GM18498 (cell line): ENCODE results near the gene CDC42EP5.
A peak's percentile ranks its signal among the peaks of the same experiment; 100 is the strongest.

Source experiments
- ATAC-seq: cut with Tn5 transposase; IDR thresholded peaks from one replicate; pipeline ENCODE4 v1.9.1; 2021; ENCODE audit warnings: mild to moderate bottlenecking, moderate library complexity; ENCODE audit not compliant: unreplicated experiment

The CDC42EP5 gene

DNA sequence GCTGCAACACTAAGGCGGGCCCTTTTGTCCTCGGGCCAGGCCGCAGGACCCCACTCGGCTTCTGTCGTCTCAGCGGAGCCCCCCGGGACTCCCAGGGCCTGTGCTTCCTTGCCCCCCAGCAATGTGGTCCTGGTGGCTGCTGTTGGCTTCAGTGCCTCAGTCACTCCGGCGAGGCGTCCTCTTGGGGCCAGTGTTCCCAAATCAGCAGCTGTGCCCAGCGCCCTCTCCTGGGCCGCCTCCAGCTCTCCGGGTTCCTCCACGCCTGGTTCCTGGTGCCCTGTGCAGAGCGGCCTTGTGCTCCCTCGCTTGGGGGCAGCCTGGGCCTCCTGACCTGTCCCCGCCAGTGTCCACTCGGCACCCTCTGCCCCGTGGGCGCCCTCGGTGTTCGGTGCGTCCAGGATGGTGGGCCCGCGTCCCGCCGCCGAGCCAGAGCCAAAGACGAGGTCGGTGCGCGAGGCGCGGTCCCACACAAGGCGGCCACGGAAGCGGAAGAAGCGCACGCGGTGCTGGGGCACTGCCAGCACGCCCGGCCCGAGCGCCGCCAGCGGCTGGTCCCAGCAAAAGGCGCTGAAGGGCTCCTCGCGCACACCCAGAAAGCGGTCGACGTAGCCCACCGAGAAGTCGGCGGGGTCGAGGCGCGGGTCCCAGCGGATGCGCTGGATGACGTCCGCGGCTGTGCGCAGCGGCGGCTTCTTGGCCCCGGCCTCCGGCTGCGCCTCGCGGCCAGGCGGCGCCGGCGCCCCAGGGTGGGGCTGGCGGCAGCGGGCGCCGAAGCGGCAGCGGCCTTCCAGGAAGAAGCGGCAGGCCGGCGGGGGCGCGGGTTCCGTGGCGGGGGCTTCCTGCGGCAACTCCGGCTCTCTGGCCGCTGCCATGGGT is 10.2 kb downstream of the CDC42EP5 start:
- ATAC-seq: peak; percentile 24

DNA sequence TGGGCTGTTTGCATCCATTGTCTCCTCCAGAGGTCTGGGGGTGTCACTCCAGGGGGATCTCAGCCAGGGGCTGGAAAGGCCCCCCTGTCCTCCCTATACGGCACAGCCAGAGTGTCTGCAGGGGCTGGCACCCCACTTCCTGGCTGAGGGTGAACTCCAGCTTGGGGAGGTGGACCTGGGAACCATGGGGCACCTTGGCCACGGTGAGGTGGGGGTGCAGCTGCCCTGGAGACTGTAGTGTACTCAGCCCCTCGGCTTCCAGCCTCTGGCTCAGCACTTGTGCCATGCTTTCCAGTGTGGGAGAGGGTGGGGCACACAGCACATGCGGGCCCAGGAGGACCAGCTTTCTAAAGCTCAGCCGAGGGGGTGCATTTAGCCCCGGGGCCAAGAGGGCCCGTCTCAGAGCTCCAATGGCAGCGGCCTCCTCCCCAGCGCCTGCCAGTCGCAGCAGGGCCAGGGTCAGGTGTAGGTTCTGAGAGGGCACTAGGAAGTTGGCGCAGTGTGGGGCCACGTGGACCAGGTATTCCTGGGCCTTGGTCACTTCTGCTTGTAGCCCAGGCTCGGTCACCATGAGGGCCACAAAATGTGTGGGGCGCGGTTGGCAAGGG is 10.9 kb downstream of the CDC42EP5 start:
- ATAC-seq: no peak

DNA sequence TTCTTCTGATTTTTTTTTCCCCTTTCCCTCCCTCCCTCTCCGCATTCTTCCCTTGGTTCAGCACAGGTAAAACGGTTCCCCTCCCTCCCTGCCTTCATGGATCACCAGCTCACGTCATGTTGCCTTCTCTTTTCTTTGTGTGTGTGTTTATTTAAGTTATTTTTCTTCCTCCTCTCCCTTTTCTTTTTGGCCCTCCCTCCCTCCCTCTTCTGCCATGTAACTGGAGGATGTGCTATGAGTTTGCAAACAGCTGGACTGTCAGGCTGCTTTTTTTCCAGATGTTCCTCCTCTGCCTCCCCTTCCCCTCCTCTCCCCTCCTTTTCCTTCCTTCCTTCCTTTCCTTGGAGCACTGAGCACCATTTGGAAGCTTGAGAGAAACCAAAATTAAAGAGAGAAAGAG is 11.5 kb downstream of the CDC42EP5 start:
- no peak for ATAC-seq

DNA sequence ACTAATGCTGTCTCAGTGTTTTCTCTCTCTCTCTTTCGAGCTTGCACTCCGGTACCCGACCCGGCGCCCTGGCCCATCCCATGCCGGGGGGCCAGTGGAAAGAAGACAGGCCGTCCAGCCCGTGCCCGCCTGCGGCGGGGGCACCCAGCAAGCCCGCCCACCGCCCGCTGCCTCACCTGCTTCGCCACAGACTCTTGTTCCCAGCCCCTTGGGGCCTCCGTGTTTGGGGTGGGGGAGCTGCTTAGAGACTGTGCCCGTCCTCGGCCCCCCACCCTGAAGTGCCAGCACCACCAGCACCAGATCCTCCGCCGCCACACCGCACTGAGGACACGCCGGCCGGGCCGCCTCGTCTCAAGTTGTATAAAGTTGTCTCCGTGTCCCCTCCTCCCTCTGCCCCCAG is 11.9 kb downstream of the CDC42EP5 start:
- no peak for ATAC-seq

DNA sequence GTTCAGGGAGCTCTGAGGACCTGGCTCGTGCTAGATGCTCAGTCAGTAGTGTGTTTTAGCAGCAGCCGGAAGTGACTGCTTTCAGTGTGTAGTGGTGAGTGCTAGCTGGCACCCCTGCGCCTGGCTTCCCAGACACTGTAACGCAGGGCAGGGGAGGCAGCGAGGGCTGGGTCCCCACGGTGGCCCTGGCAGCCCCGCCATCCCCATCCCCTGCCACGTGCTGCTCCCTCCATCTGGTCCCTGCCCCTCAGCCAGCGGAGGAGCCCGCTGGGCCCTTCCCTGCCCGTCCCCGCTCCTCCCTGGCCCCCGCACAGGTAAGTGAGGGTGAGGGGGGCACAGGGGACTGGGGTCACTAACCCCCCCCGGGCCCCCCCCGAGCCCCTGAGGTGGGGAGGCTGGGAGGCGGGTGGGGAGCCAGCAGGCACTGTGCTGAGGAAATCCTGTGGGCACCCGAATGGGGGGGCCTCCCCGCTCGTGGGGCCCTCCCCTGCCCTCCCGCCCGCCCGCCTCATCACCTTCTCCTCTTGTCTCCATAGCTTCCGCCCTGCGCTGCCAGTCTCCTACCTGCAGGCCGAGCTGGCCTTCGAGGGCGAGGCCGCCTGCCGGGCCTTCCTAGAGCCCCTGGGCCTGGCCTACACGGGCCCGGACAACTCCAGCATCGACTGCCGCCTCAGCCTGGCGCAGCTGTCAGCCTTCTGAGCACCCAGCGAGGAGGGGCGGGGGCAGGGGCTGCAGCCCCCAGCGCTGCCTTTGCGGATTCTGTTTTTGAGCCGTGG is 12.7 kb downstream of the CDC42EP5 start:
- ATAC-seq: no peak

DNA sequence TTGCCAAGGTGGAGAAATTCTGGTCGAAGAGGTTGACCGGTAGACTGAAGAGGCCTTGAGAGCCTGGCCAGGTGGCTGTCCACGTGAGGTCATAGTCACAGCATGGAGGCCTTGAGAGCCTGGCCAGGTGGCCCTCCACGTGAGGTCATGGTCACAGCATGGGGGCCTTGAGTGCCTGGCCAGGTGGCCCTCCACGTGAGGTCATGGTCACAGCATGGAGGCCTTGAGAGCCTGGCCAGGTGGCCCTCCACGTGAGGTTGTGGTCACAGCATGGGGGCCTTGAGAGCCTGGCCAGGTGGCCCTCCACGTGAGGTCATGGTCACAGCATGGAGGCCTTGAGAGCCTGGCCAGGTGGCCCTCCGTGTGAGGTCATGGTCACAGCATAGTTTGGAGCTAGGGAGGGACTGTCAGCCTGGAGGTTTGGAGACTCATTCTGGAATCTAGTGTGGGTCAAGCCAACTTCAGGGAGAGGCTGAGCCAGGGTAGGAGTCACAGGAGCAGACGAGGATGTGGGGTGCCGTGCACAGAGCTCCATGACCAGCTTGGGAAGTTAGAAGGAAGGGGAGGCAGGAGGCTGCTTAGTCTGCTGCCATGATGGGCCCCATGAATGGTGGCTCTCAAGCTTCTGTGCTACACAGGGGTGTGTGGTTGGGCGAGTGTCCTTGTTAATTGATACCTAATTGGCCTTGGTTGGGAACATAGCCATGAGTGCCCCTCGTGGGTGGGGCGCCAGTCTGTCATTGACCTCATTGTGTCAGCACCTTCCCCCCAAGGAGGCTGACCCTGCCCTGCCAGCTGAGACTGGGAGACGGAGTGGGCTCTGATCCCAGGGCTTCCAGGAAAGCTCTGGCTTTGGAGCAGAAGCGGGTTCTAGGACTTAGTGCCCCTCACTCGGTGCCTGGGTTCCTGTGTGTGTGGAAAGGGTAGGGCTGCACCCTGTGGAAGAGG is 13.5 kb downstream of the CDC42EP5 start:
- ATAC-seq: no peak

DNA sequence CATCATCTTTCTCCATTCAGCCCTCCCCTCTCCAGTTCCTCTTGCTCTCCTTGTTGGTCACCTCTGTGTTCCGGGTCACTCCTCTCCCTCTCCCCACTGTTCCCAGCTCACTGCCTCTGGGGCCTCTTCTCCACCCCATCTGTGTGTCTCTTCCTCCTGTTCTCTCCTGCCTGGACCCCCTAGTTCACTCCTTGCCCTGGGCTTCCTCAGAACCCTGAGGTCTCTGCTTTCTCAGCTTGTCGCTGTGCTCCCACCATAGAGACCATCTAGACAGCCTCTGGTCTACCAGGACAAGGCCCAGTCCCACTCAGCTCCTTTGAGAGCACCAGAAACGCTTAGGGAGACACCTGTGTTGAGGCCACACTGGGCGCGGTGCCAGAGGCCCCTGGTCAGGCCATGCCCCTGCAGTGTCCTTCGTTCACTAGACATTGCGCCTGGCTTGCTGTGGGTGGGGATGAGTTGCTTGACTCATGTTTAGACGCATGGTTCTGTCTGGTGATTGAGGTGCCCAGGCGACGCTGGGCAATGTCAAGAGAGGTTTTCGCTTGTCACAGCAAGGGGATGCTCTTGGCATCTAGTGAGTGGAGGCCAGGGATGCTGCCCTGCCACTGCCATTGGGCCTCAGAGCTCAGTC is 14.3 kb downstream of the CDC42EP5 start:
- no peak for ATAC-seq

DNA sequence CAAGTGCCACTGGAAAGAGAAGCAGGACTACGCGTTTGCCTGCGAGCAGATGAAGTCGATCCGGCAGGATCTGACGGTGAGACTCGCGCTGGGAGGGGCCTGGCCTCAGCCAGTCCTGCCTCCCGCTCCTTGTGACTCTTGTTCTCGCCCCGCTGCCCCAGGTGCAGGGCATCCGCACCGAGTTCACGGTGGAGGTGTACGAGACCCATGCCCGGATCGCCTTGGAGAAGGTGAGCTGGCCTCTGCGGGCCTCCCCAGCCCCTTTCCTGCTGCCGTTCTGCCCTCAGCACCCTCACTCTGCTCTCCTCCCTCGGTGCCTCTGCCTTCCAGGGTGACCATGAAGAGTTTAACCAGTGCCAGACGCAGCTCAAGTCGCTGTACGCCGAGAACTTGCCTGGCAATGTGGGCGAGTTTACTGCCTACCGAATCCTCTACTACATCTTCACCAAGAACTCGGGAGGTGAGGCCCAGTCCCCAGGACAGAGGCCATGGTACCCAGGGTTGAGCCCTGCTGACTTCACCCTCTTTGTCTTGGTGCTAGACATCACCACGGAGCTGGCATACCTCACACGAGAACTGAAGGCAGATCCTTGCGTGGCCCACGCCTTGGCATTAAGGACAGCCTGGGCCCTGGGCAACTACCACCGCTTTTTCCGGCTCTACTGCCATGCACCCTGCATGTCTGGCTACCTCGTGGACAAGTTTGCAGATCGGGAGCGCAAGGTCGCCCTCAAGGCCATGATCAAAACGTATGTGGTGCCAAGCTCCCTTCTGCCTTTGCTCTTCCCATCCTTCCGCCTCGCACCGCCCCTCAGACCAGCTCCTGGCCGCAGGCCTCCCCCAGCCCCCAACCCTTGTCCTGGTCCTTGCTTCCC is 15.1 kb downstream of the CDC42EP5 start:
- no peak for ATAC-seq

DNA sequence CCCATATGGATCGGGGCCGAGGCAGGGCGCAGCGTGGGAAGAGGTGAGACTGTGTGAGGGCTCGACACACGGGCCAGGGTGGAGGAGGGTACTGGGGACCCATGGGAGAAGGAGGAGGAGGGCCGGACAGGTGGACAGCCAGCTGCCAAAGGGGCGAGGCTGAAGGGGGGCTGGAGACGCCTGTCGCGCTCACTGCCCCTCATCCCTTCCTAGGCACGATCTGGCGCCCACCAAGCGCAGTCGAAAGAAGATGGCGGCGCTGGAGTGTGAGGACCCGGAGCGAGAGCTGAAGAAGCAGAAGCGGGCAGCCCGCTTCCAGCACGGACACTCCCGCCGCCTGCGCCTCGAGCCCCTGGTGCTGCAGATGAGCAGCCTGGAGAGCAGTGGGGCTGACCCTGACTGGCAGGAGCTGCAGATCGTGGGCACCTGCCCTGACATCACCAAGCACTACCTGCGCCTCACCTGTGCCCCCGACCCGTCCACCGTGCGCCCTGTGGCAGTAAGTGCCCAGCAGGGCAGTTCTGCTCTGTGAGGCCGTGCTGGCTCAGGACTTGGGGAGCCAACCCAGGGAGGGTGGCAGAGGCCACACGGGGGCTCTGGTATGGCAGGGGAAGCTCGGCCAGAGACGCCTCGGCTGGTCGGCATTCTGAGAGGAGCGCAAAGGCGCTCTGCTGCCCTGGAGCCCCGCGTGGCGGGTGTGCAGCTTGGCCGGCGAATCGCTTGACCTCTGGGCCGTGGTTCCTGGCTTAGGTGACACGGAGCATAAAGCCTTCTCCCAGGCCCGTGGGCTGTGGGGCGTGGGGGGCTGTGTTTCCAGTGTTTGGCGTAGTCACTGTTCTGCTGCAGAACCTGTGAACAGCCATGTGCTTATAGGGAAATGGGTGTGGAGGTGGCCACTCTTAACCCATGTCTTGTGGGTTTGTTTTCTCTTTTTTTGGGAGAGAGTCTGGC is 16.4 kb downstream of the CDC42EP5 start:
- ATAC-seq: no peak

DNA sequence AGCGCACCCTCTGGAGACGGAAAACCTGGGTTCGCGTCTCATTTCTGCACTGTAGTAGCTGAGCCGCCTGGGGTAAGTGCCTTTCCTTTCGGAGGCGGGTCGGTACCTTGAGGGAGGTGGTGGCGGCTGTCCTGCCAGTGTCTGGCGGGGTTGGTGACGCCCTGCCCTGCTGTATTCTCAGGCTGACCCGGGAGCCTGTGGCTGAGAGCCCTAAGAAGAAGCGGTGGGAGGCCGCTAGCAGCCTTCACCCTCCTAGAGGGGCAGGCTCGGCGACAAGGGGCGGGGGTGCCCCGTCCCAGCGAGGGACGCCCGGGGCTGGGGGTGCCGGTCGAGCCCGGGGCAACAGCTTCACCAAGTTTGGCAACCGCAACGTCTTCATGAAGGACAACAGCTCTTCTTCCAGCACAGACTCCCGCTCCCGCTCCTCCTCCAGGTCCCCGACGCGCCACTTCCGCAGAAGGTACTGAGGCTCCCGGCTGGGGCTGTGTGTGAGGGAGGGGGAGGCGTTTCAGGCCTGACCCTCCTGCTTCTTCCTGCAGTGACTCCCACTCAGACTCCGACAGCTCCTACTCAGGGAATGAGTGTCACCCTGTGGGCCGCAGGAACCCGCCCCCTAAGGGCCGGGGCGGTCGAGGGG is 17.2 kb downstream of the CDC42EP5 start:
- no peak for ATAC-seq

DNA sequence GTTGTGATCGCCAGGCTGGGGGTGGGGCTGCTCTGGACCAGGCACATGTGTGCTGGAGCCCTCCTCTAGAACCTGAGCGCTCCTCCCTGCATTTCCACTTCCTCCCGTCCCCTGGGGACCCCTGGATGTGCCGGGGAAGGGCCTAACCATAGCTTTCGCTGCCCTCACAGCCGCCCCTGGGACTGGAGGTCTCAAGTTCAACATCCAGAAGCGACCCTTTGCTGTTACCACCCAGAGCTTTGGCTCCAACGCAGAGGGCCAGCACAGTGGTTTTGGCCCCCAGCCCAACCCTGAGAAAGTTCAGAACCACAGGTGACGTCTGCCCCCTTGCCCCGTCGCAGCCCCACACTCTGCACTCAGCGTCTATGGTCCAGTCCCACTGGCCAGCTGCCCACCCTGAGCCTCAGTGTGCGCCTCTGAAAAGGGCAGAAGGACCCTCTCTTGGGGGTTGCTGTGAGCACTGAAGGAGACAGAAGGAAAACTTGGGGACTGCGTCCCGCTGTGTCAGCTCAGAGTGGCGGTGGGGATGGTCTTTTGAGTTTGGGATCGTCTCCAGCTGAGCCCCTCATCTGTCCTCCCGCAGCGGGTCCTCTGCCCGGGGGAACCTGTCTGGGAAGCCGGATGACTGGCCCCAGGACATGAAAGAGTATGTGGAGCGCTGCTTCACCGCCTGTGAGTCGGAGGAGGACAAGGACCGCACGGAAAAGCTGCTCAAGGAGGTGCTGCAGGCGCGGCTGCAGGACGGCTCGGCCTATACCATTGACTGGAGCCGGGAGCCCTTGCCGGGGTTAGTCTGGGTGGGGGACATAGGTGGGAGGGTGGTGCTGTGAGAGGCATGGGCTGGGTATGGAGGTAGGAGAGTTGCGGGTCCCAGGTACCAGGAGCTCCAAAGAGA is 18.1 kb downstream of the CDC42EP5 start:
- ATAC-seq: no peak

DNA sequence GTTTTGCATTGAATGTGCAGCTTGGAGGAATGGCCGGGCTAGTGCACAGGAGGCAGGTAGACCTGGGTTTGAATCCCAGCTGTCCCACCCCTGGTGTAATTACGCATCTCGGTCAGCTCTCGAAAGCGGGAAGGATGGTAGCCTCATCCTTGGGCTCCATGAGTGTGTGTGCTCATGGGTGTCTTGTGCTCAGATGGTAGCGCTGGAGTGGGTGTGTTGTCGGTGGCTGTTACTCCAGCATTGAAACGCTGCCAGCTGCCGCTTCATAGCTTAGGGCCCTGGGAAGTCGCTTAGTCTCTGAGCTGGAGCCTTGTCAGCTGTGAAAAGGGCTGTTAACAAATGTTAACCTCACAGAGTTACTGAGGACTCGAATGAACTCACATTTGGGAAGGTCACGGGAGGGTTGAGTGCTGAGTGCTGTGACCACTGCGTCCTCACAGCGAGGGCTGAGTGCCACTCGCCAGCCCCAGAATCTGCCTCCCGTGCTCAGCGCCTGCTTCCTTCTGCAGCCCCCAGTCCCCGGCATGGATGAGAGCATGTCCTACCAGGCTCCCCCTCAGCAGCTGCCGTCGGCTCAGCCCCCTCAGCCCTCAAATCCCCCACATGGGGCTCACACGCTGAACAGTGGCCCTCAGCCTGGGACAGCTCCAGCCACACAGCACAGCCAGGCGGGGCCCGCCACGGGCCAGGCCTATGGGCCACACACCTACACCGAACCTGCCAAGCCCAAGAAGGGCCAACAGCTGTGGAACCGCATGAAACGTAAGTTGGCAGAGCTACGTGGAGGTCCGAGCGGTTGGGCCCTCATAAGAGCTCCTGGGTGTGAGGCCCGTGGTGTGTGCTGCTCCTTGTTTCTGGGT is 18.9 kb downstream of the CDC42EP5 start:
- ATAC-seq: no peak

DNA sequence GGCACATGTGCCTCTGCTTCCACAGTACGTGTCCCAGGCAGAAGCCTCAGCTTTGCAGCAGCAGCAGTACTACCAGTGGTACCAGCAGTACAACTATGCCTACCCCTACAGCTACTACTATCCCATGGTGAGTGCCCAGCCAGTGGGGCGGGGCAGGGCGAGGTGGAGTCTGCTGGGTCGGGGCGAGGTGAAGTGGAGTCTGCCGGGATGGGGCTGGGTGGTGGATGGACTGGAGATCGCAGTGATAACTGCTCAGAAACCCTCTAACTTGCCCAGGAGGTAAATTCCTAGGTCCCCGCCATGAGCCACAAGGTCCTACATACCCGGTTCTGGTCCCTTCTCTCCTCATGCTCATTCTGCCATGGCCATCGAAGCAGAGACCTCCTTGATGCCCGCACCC is 20.5 kb downstream of the CDC42EP5 start:
- ATAC-seq: no peak

DNA sequence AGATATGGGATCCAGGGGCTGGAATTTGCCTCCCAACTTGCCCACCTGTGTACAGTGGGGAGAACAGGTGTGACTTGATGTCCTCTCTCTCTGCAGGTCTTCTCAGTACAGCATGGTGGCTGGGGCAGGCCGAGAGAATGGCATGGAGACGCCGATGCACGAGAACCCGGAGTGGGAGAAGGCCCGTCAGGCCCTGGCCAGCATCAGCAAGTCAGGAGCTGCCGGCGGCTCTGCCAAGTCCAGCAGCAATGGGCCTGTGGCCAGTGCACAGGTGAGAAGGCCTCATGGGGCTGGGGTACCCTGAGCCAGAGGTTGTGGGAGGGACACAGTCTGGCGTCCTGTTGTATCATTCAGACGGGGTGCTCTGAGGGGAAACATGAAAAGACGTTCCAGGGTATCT is 21.1 kb downstream of the CDC42EP5 start:
- no peak for ATAC-seq

DNA sequence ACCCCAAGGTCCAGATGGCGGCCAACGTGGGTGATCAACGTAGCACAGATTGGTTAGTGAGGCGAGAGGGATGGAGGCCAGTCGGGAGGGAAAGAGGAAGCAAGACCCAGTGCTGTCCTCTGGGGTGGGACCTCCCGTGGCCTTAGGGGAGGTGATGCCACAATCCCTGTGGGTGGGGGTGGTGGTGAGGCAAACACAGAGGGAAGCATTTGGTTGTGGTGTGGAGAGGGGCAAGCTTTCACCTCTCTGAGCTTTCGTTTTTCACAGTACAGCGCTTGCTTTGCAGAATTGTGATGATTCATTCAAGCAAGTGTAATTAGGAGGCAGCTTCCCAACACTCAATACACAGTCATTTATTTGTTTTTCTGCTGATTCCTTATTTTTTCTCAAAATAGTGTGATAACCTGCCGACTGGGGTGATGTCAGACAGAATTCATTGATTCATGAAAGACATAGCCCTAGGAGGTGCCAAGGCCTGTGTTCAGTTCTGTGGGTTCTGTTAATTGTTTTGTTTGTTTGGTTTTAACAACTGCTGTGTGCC is 21.7 kb downstream of the CDC42EP5 start:
- ATAC-seq: no peak
